Mesendoderm (in vitro differentiated cells): ENCODE measurements around the gene ODC1.

Experiments
- DNase-seq: peaks from one replicate; pipeline ENCODE4 v3.0.0; 2013
- H2AK5ac ChIP-seq: 2 replicates; pipeline ENCODE4 v1.6.1; 2013; ENCODE audit warnings: low read length, inconsistent platforms
- H2BK120ac ChIP-seq: 2 replicates; pipeline ENCODE4 v1.6.1; 2013; ENCODE audit warnings: low read depth, mild to moderate bottlenecking, low read length, moderate library complexity, mixed read lengths
- H2BK15ac ChIP-seq: replicated peaks from 2 replicates; pipeline ENCODE4 v1.6.1; 2013; ENCODE audit warnings: low read depth, mild to moderate bottlenecking, moderate library complexity
- H2BK5ac ChIP-seq: 2 replicates; pipeline ENCODE4 v1.6.1; 2013; ENCODE audit warnings: low read length, inconsistent platforms
- H3K18ac ChIP-seq: 2 replicates; pipeline ENCODE4 v1.6.1; 2013; ENCODE audit warnings: mild to moderate bottlenecking, low read length, mixed read lengths
- H3K23ac ChIP-seq: one replicate; pipeline ENCODE4 v1.6.1; 2013; ENCODE audit warnings: low read length
- H3K27ac ChIP-seq: 2 replicates; pipeline ENCODE4 v1.5.1; 2013; ENCODE audit warnings: low read depth, mild to moderate bottlenecking, inconsistent platforms, low read length, moderate library complexity
- H3K27me3 ChIP-seq: 2 replicates; pipeline ENCODE4 v1.6.1; 2013; ENCODE audit warnings: low read length, control low read depth, mild to moderate bottlenecking, inconsistent platforms; ENCODE audit not compliant: insufficient read depth, poor library complexity
- H3K36me3 ChIP-seq: 2 replicates; pipeline ENCODE4 v1.6.1; 2013; ENCODE audit warnings: low read length, inconsistent platforms; ENCODE audit not compliant: control insufficient read depth, insufficient read depth
- H3K4ac ChIP-seq: one replicate; pipeline ENCODE4 v1.6.1; 2013; ENCODE audit warnings: low read depth, mild to moderate bottlenecking, low read length, moderate library complexity
- H3K4me1 ChIP-seq: 2 replicates; pipeline ENCODE4 v1.6.1; 2013; ENCODE audit warnings: low read depth, low read length, inconsistent platforms; ENCODE audit not compliant: control insufficient read depth
- H3K4me2 ChIP-seq: 2 replicates; pipeline ENCODE4 v1.6.1; 2013; ENCODE audit warnings: low read length
- H3K4me3 ChIP-seq: 2 replicates; pipeline ENCODE4 v1.5.1; 2013; ENCODE audit warnings: mild to moderate bottlenecking, low read length
- H3K56ac ChIP-seq: one replicate; pipeline ENCODE4 v1.6.1; 2013; ENCODE audit warnings: low read length
- H3K79me1 ChIP-seq: 2 replicates; pipeline ENCODE4 v1.6.1; 2013; ENCODE audit warnings: low read length, inconsistent platforms
- H3K79me2 ChIP-seq: 2 replicates; pipeline ENCODE4 v1.6.1; 2013; ENCODE audit warnings: mild to moderate bottlenecking, low read length; ENCODE audit not compliant: control insufficient read depth, insufficient read depth
- H3K9ac ChIP-seq: 2 replicates; pipeline ENCODE4 v1.6.1; 2013; ENCODE audit warnings: low read length, inconsistent platforms
- H4K5ac ChIP-seq: one replicate; pipeline ENCODE4 v1.6.1; 2013; ENCODE audit warnings: low read length
- H4K8ac ChIP-seq: one replicate; pipeline ENCODE4 v1.6.1; 2013; ENCODE audit warnings: low read depth, mild to moderate bottlenecking, control low read depth, low read length, moderate library complexity
- WGBS: extraction: QIAGEN DNeasy Blood & Tissue Kit; methylation state at CpG from one replicate; pipeline ENCODE4 v1.1.7; 2013; ENCODE audit warnings: low lambda C conversion rate, missing lambda C conversion rate; ENCODE audit not compliant: insufficient coverage; ENCODE audit errors: extremely low coverage; 5-methylcytosine and 5-hydroxymethylcytosine counted together

The ODC1 gene

DNA sequence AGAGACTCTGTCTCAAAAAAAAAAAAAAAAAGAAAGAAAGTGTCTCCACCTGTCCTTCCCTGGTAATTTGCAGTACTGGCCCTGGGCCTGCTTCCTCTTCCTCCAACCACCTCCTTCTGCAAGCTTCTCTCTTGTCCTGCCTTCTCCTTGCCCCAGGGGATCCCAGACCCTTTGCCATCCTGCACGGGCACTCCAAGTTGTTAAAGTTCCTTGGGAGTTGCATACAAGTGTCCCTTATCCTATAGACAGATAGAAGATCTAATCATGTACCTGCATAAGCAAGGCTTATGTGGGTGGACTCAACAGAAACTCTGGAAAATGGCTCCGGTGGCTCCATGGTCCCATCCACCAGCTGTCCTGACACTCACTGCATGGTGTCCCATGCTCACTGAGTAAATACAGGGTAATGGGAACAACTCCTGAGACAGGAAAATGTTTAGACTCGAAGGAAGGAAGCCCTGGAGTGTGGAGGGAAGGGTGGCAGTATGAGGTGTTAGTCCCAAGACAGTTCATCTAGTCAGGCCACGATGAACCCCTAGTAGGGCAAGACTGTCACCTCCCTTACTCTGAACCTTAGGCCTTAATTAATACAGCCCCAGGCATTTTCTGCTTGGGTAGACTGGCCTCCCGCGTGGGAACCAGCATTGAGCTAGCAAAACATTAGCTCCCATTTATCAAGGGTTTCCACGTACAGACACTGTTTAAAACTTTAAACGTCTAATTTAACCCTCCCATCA, 17.1 kb downstream of the ODC1 start:
- Histone ChIP-seq H3K79me2 (no peaks in the 10 kb centered on the region), H3K23ac (no peak overlapping the region), H3K4me2 (no peak overlapping the region), H2BK15ac (no peak overlapping the region), H3K4ac (no peak overlapping the region), H3K79me1 (no peaks in the 10 kb centered on the region), H3K4me3 (no peak overlapping the region), H3K18ac (no peak overlapping the region), H2AK5ac (no peak overlapping the region), H3K27ac (no peak overlapping the region), H3K27me3 (no peaks in the 10 kb centered on the region), H2BK5ac (no peak overlapping the region), H4K8ac (no peak overlapping the region), H3K4me1 (no peaks in the 10 kb centered on the region), H4K5ac (no peak overlapping the region), H3K56ac (no peak overlapping the region), H3K36me3 (no peaks in the 10 kb centered on the region), H3K9ac (no peak overlapping the region), H2BK120ac (no peak overlapping the region)
- DNase-seq, result no peak
- no CpG with 5 or more reads among the region's 8 CpGs for WGBS

GRCh38 chr2:10428924-10429323, 19.2 kb downstream of the ODC1 start:
- no peak overlapping the region for H4K5ac ChIP-seq
- no peak overlapping the region for H2BK15ac ChIP-seq
- H3K56ac ChIP-seq, result no peak overlapping the region
- WGBS, result no CpG with 5 or more reads among the region's 3 CpGs
- no peaks in the 10 kb centered on the region for H3K36me3 ChIP-seq
- H3K79me1 ChIP-seq, result no peaks in the 10 kb centered on the region
- H3K27me3 ChIP-seq, result no peaks in the 10 kb centered on the region
- H2BK120ac ChIP-seq, result no peak overlapping the region
- H4K8ac ChIP-seq, result no peak overlapping the region
- H2AK5ac ChIP-seq, result no peak overlapping the region
- no peak overlapping the region for H3K4me3 ChIP-seq
- H3K23ac ChIP-seq, result no peak overlapping the region
- no peak overlapping the region for H3K4me2 ChIP-seq
- DNase-seq, result no peak
- no peak overlapping the region for H3K18ac ChIP-seq
- H2BK5ac ChIP-seq, result no peak overlapping the region
- H3K9ac ChIP-seq, result no peak overlapping the region
- H3K27ac ChIP-seq, result no peak overlapping the region
- H3K4ac ChIP-seq, result no peak overlapping the region
- no peaks in the 10 kb centered on the region for H3K4me1 ChIP-seq
- no peaks in the 10 kb centered on the region for H3K79me2 ChIP-seq

- Histone ChIP-seq H3K56ac (no peak overlapping the region), H3K4me2 (no peak overlapping the region), H3K4me3 (no peak overlapping the region), H3K36me3 (no peaks in the 10 kb centered on the region), H3K18ac (no peak overlapping the region), H2BK15ac (no peak overlapping the region), H2BK120ac (no peak overlapping the region), H3K23ac (no peak overlapping the region), H3K79me2 (no peaks in the 10 kb centered on the region), H2BK5ac (no peak overlapping the region), H3K4ac (no peak overlapping the region), H3K9ac (no peak overlapping the region), H4K5ac (no peak overlapping the region), H2AK5ac (no peak overlapping the region), H3K27me3 (no peaks in the 10 kb centered on the region), H4K8ac (no peak overlapping the region), H3K4me1 (no peaks in the 10 kb centered on the region), H3K27ac (no peak overlapping the region), H3K79me1 (no peaks in the 10 kb centered on the region)
- WGBS, result no CpG with 5 or more reads among the region's 8 CpGs
- DNase-seq, result no peak
These were observed 19.8 kb downstream of the ODC1 start for GRCh38 chr2:10428355-10428754.

- H3K56ac ChIP-seq, result no peak overlapping the region
- no peak overlapping the region for H3K23ac ChIP-seq
- H2AK5ac ChIP-seq, result no peak overlapping the region
- no CpG with 5 or more reads among the region's 17 CpGs for WGBS
- no peaks in the 10 kb centered on the region for H3K36me3 ChIP-seq
- no peak overlapping the region for H3K4me2 ChIP-seq
- H3K79me1 ChIP-seq, result no peaks in the 10 kb centered on the region
- no peak overlapping the region for H3K9ac ChIP-seq
- H3K4ac ChIP-seq, result no peak overlapping the region
- no peak overlapping the region for H2BK5ac ChIP-seq
- no peak overlapping the region for H4K8ac ChIP-seq
- no peak for DNase-seq
- no peaks in the 10 kb centered on the region for H3K4me1 ChIP-seq
- H3K27me3 ChIP-seq, result no peaks in the 10 kb centered on the region
- no peak overlapping the region for H3K18ac ChIP-seq
- no peak overlapping the region for H4K5ac ChIP-seq
- no peak overlapping the region for H3K4me3 ChIP-seq
- no peak overlapping the region for H3K27ac ChIP-seq
- H2BK15ac ChIP-seq, result no peak overlapping the region
- H2BK120ac ChIP-seq, result no peak overlapping the region
- H3K79me2 ChIP-seq, result no peaks in the 10 kb centered on the region
These were observed 20.5 kb downstream of the ODC1 start for GRCh38 chr2:10427618-10427949.

- Histone ChIP-seq H3K27me3 (no peaks in the 10 kb centered on the region), H2BK15ac (no peak overlapping the region), H3K4ac (no peak overlapping the region), H4K5ac (no peak overlapping the region), H3K27ac (no peak overlapping the region), H3K56ac (no peak overlapping the region), H2BK120ac (no peak overlapping the region), H3K4me2 (no peak overlapping the region), H3K9ac (no peak overlapping the region), H3K79me1 (no peaks in the 10 kb centered on the region), H4K8ac (no peak overlapping the region), H2BK5ac (no peak overlapping the region), H3K23ac (no peak overlapping the region), H3K18ac (no peak overlapping the region), H3K4me1 (peaks cover 2% of the 10 kb centered on the region), H3K79me2 (no peaks in the 10 kb centered on the region), H3K36me3 (no peaks in the 10 kb centered on the region), H2AK5ac (no peak overlapping the region), H3K4me3 (no peak overlapping the region)
- no CpG with 5 or more reads among the region's 40 CpGs for WGBS
- no peak for DNase-seq
These were observed 21.2 kb downstream of the ODC1 start for GRCh38 chr2:10426726-10427617.
